Measurements from ENCODE around the gene UGT2A3.

Gene UGT2A3

GRCh38 chr4:68912807-68913206 lies 38.8 kb downstream of the UGT2A3 start:
- DNase-seq, result no peak

DNA sequence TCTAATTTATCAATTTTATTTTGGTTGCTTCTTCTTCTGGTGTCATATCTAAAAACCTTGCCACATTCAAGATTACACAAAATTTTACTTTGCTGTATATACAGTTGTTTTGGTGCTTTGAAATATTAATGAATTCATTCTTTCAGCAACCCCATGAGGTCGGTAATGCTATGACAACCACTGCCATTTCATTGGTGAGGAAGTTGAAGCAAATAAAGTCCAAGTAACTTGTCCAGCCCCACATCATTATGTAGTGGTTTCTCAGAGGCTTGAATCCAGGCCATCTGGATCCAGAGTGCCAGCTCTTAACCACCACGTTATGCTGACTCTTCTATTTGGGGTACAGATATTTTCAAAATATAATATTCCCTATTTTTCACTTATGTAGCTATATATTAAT lies 42.2 kb downstream of the UGT2A3 start:
- DNase-seq (no peak), ATAC-seq (no peak)

More at GRCh38 chr4:68912807-68913206, 38.8 kb downstream of the UGT2A3 start:
- ATAC-seq, result no peak

GRCh38 chr4:68907788-68908700 lies 43.6 kb downstream of the UGT2A3 start:
- no peak for ATAC-seq

GRCh38 chr4:68907245-68907644 lies 44.4 kb downstream of the UGT2A3 start:
- DNase-seq, result no peak
- no peak for ATAC-seq

More at GRCh38 chr4:68907788-68908700, 43.6 kb downstream of the UGT2A3 start:
- DNase-seq, result no peak

- ATAC-seq (no peak), DNase-seq (no peak)
Observed at GRCh38 chr4:68906780-68907137, 44.8 kb downstream of the UGT2A3 start.

- DNase-seq, result no peak
- ATAC-seq, result no peak
Observed at GRCh38 chr4:68905939-68906779, 45.4 kb downstream of the UGT2A3 start.

DNA sequence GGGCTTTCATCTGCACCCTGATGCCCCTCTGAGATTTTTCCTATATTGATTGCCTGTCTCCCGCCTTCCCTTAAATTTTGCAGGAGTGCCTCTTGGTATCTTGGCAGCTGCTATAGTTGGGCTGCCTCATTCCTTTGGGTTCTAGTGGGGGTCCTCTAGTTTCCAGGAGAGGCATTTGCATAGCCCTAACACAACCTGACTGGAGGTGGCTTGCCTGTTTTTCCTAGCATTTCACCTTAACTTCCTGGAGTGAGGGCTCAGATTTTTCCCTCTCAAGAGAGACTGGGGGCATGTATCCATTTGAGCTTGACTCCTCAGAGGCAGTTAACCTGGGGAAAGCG lies 46.0 kb downstream of the UGT2A3 start:
- ATAC-seq (no peak), DNase-seq (no peak)

- DNase-seq (no peak), ATAC-seq (no peak)
Observed at GRCh38 chr4:68904786-68905185, 46.8 kb downstream of the UGT2A3 start.

DNA sequence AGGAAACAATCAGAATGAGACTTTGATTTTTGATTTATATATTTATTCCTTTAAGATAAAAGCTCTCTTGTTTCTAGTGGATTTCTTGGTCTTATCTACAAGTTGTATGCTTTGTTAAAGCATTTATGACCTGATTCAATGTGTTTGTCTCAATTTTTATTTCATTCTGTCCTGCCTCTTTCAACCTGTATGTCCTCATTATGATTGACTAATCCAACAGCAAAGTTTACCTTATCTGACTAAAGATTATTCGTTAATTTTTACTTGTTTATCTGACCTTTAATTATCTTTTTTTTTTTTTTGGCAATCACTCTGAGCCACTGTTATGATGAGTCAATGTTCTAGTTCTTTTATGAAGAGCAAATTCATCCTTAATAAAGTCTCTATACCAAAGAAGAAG lies 54.9 kb downstream of the UGT2A3 start:
- ATAC-seq, result no peak
- DNase-seq, result no peak

DNA sequence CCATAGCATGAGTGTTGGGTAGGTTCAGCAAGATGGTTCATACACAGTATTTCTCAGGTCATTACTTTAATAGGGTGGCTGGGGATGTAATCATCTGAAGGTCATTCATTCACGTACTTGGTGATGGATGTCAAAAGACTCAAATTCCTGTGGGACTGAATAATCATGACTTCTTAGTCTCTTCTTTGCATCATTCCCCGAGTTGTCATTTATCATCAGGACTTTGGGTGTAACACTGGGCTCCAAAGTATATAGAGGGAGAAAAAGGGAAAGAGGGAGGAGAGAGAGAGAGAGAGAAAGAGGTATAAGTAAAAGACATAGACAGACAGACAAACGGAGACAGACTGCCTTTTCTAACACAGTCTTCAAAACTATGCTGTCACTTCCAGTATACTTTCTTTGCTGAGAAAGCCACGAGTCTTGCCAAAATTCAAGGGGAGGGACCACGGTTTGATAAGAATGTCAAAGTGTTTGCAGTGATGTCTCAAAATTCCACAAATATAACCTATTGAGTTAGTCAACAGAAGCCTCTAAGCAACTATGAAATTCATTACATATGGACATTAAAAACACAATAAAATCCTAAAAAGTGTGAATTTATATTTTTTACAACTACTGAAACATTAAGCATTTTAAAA lies 55.9 kb downstream of the UGT2A3 start:
- DNase-seq (no peak), ATAC-seq (no peak)

GRCh38 chr4:68892861-68893260 lies 58.7 kb downstream of the UGT2A3 start:
- ATAC-seq (no peak), DNase-seq (no peak)

DNA sequence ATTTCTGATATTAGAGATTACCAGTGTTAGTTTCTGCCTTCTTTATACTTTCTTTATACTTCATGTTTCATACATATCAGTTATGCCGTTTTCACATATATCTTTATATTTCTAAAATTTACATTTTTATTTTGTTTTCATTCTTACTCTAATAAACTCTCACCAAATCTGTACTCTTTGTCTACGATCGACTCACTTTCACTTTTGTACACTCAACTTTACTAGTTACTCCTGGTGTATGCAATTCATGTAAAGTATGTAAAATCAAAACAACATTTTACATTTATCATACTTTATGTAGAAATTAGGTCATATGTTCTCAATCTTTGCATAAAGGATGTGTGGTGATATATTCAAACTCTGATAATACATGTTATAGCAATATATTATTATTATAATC lies 59.9 kb downstream of the UGT2A3 start:
- ATAC-seq (no peak), DNase-seq (no peak)

GRCh38 chr4:68885545-68885944 lies 66.1 kb downstream of the UGT2A3 start:
- DNase-seq, result no peak
- ATAC-seq, result no peak

DNA sequence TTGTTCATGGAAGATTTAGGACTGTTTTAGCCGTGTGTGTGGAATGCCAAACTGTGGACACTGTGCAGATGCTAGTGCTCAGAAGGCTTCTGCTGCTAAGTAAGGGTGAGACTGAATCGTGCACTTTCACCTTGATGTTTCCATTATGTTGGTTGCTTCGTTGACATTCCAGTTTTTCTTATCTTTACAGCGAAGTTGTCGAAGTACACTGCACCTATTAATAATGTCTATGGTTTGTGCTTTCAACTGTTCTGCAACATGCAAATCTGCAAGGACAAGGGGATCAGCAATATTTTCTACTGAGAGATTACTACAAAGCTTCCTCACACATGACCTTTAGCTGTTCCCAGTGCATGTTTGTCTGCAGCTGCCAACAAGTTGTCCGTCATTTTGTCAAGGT lies 67.7 kb downstream of the UGT2A3 start:
- ATAC-seq (no peak), DNase-seq (no peak)
